Measurements from ENCODE around the gene ZNF79.

DNA sequence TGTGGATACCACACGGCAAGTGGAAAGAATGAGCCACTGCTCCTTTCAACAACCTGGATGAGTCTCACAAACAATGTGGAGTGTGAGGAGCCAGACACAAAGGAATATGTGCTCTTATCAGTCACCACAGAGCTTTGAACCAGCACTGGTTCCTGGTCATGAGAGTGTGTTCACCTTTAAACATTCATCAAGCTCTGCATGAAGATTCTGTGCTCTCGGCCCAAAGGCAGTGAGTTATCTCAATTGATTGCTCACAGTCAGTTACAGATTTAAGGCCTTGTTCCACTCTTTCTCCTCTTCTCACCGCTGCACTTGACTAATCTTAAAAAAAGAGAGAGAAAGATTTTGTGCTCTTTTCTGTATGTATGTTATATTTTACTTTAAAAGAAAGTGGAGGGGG is 46.5 kb downstream of the ZNF79 start:
- TF ChIP-seq MEF2D (tag; conservative IDR thresholded peaks at IDR 0.05; ENCODE audit: low read depth) (no peak), ELF1 (tag; IDR thresholded peaks at IDR 0.05) (no peak), PCBP2 (IDR thresholded peaks at IDR 0.05; ENCODE audit: low read depth, low read length, poor library complexity, severe bottlenecking) (no peak), ZNF274 (IDR thresholded peaks at IDR 0.05; ENCODE audit: borderline replicate concordance, low read depth, low read length) (no peak), ZNF507 (tag; conservative IDR thresholded peaks at IDR 0.05) (no peak)
